Activated naive CD4-positive, alpha-beta T cell (primary cell): ENCODE results near the gene MASP2.
"Not testable (repeated sequence)": the region's sequence is repeated elsewhere in the genome, so short reads cannot be mapped to it uniquely, and the experiment has no call there.

ENCODE experiments used
- DNase-seq, 4 experiments: peaks; one replicate each; lab custom pipeline; 2025; lab: John Stamatoyannopoulos, UW

The MASP2 gene

GRCh38 chr1:11058595-11059154, 11.6 kb upstream of the MASP2 start:
- DNase-seq: no peak

GRCh38 chr1:11058026-11058425, 11.0 kb upstream of the MASP2 start:
- DNase-seq: no peak

DNA sequence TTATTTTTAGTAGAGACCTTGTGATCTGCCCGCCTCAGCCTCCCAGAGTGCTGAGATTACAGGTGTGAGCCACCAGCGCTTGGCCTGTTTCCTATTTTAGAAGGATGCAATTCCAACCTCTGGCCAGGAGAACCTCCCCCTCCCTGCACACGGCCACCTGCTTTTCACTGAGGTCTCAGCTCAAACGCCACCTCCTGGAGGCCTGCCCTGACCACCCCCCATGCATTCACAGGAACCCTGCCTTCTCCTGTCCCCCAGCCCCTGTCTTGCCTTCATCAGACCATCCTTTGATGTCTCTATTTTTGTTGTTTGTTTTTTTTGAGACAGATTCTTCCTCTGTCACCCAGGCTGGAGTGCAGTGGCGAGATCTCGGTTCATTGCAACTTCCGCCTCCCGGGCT, 10.4 kb upstream of the MASP2 start:
- no peak for DNase-seq

DNA sequence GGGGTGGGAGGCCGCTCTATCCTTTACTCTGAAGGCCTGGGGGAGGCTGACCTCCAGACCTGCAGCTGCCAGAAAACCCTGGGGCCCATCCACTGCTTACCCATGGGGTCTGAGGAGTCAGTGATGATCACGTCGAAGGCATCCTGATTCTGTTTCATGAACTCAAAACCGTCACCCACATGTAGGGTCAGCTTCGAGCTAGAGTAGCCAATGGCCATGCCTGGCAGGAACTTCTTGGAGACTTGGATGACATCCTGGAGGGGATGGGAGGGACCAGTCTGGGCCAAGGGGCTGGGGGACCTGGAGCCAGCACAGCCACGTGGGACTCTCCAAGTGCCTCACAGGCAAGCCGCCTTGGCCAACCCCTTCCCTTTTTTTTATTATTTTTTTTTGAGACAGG, 9.5 kb upstream of the MASP2 start:
- DNase-seq: no peak

- no peak for DNase-seq
Measured at GRCh38 chr1:11055676-11056075, 8.6 kb upstream of the MASP2 start.

DNA sequence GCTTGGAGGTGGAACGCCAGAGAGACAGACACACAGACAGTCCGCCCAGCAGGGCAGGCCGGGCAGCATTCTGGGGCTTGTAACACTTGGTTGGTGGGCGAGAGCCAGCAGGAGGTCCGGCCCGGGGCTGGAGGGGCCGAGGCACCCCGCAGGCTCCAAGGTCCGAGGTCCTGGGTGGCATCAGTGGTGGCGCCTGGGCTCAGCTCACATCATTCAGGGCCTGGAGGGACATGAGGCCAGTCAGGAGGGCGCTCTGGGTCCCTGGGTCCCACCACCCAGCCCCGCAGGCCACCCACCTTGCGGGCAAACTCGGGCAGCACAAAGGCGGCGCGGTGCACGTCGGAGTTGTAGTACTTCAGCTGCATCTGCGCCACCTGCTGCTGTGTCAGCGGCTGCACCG, 7.6 kb upstream of the MASP2 start:
- DNase-seq: no peak

GRCh38 chr1:11054181-11054580, 7.1 kb upstream of the MASP2 start:
- DNase-seq: no peak

DNA sequence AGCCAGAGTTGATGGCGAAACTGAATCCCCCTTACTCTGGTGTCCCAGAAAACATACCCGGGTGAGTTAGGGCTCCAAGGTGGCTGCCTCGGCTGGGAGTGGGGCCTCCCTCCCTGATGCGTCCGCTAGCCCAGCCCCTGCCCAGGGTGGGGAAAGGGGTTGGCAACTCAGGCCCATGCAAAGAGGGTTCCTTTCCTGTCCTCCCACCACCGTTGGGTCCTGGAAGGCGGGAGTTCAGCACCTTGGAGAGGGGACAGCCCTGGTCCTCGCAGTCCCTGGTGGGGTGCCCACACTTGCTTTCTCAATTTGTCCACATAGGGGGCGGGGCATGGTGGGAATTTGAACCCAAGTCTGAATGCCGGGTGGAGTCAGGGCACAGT, 6.7 kb upstream of the MASP2 start:
- DNase-seq: no peak

DNA sequence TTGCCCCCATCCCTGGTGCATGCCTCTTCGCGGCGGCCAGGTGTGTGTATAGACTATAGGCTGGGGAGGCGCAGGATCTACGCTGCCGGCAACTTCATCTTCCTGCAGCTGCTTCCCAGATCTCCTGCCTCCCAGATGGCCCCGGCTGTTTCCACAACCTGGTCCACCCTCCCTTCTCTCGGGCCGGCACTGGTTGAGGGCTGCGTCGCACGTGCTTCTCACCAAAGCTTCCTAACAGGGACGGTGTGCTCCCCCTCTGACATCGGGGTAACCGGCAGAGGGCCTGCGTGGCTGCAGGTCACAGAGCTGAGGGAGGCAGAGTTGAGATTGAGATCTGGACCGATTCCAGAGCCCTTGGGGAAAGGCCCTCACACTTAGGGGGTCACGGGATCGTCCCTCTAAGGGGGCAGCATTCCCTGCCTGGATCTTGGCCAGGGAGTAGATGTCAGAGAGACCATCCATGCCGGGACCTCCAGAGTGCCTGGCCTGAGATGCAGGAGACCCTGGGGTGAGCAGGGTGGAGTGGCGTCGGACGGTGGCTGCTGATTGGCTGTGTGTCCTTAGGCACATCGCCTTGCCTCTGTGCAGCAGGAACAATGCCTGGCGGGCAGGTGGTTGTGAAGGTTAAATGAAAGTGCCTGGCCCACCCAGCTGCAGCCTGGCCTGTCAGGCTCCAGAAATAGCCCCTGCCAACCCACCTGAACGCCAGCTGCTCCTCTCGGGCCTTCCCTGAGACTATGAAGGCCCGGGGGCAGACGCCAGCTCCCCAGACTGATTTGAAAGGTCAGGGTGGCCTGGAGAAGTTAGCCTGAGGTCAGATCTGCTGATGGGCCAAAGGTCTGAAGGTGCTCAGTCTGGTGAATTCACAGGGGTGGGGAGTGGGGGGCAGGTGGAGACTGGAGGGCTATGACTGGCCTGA, 6.1 kb upstream of the MASP2 start:
- DNase-seq: no peak

GRCh38 chr1:11051781-11052511, 4.9 kb upstream of the MASP2 start:
- DNase-seq: no peak

GRCh38 chr1:11051121-11051520, 4.1 kb upstream of the MASP2 start:
- DNase-seq: not testable (repeated sequence)

DNA sequence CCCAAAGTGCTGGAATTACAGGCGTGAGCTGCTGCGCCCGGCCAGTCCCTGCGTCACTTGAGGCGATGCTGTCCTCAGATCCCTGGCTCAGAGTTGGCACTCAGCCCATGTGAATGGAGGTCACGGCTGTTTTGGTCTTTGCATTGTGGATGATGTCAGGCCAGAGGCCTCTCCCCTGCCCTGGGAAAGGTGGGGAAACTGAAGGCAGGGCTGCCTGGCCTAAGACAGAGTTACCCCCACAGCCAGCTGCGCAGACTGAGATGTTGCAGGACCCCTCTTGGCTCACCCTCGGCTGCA, 821 bp downstream of the MASP2 start:
- no peak for DNase-seq

DNA sequence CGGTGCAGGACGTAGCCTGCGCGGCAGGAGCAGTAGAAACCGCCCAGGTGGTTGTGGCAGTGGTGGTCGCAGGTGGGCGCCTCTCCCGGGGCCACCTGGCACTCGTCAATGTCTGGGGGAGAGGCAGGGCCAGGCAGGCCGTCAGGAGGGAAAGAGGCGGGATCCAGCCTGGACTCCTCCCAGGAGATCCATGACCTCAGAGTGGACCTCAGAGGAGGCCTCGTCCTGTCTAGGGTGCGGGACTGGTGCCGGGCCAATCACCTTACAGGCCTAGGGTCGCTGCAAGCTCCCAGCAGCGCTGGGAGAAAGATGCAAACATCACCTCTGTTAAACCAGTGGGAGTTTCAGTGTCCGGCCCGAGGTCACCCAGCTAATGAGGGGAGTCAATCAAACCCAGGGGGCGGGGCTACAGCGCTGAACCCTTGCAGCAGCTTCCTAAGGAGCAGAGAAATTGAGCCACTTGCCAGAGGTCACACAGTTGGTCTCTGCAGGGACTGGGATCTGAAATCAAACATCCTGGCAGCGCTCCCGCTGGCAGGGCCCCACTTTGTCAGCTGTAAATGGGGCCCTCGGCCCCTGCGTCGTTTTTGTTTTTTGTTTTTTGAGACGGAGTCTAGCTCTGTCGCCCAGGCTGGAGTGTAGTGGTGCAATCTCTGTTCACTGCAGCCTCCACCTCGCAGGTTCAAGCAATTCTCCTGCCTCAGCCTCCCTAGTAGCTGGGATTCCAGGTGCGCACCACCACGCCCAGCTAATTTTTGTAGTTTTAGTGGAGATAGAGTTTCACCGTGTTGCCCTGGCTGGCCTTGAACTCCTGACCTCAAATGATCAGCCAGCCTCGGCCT, 1.4 kb downstream of the MASP2 start:
- DNase-seq: no peak

DNA sequence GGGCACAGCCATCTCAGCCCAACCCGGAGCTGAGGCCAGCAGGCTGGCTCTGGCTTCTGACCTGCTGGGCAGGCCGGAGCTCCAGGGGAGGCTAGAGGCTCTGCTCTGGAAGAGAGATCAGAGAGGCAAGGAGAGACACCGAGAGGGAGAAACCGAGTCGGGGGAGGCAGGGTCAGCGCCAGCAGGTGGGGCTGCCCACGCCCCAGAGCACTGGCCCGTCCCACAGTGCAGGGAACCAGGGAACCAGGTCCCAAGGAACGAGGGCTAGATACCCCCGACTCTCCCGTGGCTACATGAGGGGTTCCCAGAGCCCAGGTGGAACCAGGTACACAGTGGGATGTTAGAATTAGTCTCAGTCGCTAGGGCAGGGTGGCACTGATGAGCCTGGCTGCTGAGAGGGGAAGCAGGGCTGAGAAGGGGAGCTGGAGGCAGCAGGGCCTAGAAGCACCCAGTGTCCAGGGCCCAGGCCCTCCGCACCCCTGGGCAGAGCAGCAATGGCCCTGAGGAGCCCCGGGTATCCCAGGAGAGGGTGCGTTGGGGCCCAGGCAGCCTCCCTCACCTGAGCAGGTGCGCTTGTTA, 2.1 kb downstream of the MASP2 start:
- DNase-seq: no peak

DNA sequence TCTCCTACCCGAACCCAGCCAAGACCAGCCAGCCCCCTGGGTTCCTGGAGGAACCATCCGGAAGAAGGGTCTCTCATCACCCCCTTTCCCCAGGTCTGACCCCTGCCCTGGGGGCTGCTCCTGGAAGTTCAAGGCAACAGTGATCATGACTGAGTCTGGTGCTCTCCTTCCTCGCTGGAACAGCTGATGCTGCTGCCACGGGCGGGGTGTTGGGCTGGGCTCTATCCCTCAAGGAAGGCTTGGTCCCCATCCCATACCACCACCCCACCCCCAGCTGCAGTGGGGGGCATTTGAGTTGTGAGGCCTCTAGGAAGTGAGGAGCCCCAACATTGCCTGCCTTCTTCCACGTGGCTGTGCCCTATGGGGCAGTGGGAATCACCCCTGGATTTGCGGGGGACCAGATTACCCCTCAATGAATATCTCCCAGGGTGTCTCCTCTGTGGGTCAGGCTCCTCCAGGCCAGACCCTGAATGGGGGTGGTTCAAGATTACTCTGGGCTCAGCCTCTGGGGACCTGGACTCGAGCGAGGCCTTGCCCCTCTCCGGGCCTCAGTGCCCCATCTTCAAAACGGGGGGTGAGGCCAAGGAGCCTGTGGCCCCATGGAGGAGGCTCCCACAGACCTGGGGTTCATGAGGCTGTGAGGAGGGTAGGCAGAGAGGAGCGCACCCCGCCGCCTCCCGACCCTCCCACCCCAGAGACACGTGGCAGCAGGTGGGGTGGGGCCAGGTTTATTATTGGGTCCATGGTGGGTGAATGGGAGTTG, 2.8 kb downstream of the MASP2 start:
- no peak for DNase-seq

GRCh38 chr1:11042995-11043874, 3.8 kb downstream of the MASP2 start:
- DNase-seq: no peak

DNA sequence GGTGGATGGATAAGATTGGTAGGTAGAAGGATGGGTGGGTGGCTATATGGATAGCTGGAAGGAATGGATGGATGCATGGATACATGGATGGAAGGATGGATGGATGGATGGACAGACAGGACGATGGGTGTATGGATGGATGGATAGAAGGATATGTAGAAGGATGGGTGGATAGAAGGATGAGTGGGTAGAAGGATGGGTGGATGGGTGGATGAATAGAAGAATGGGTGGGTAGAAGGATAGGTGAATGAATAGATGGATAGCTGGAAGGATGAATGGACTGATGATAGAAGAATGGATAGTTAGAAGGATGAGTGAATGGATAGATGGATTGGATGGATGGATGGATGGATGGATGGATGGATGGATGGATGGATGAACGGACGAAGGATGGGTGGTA, 5.0 kb downstream of the MASP2 start:
- no peak for DNase-seq

DNA sequence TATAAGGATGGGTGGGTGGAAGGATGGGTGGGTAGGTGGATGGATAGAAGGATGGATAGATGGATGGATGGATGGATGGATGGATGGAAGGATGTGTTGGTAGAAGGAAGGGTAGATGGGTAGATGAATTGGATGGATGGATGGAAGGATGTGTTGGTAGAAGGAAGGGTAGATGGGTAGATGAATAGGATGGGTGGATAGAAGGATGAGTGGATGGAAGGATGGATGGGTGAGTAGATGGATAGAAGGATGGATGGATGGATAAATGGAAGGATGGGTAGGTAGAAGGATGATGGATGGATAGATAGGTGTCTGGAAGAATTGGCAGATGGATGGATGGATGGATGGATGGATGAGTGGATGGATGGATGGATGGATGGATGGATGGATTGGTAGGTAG, 6.0 kb downstream of the MASP2 start:
- no peak for DNase-seq

DNA sequence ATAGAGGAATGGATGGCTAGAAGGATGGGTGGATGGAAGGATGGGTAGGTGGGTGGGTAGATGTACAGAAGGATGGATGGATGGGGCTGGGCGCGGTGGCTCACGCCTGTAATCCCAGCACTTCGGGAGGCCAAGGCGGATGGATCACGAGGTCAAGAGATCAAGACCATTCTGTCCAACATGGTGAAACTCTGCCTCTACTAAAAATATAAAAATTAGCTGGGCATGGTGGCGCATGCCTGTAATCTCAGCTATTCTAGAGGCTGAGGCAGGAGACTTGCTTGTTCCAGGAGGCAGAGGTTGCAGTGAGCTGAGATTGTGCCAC, 7.0 kb downstream of the MASP2 start:
- DNase-seq: not testable (repeated sequence)

- DNase-seq: no peak
Measured at GRCh38 chr1:11039351-11040104, 7.5 kb downstream of the MASP2 start.
